A549 treated with DMSO at 1 μM for 4 hours (cell line): ENCODE measurements around the gene GOLM1. TPM values are rescaled to one million over a fixed set of nuclear protein-coding genes. Genes with fewer than 3 reads are reported as not detected.

Experiments used
- total RNA-seq: library from RNA; stranded (reverse); fragments of 200-300 nt; extraction: Qiagen RNA extraction; gene quantifications from 5 replicates; pipeline ENCODE4 v1.2.3, GENCODE V29; 2022; ENCODE audit warnings: low read depth

The GOLM1 gene
- 108 to 121 TPM (median 117 TPM) in 5 replicates for total RNA-seq

DNA sequence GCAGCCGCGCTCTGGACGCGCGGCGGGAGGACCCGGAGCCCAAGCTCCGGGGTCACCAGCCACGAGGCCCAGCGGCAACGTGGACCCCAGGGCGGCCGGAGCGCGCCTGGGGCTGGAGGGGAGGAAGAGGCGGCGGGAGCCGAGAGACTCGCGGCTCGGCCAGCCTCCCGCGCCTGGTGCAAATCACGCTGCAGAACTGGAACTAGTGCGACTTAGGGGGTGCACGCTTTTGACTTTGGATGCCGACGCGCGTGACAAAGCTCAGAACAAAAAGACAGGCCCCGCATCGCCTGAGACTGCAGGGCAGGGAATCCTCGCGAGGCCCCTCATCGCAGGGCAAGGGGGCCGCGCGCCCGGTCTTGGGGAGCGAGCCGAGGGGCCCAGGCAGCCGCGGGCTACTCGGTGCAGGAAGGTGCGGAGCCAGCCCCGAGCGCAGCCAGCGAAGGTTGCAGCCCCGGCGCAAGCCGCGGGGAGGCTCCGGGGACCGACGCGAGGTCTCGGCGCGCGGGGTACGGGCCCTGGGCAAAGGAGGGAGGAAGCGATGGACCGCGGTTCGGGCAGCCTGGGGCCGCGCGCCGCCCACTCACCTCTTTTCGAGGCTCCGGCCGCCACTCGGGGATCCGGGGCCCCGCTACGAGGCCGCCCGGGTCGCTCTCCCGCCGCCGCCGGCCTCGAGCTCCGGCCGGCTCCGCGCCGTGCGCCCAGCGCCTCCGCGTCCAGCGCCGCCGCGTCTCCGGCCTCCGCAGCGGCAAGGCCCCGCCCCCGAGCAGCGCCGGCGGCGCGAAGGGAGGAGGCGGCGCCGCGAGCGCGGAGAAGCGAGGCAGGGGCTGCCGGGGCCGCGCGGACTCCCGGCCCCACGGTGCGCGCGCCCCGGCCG lies at the start of gene GOLM1:
TSS of gene GOLM1 (minus strand) at position 735 of the 877 bp plus-strand sequence. CDS start 20,238 bp downstream, outside the sequence.

Other genes with a start within 250 kb of the GOLM1 start
- 25.5 to 29.9 TPM (median 28.3 TPM) in 5 replicates for gene NAA35, start 158.4 kb downstream of the GOLM1 start, total RNA-seq
- gene C9orf153, start 160.1 kb upstream of the GOLM1 start, total RNA-seq: 0.14 to 0.65 TPM (median 0.26 TPM) in 3 of 5 replicates, not detected in the others
- gene ISCA1, start 183.0 kb upstream of the GOLM1 start, total RNA-seq: 45.5 to 49.9 TPM (median 47.8 TPM) in 5 replicates